ENCODE measurements around the gene HDAC4.

Gene HDAC4

GRCh38 chr2:239216614-239217273, 184.1 kb downstream of the HDAC4 start:
- DNase-seq (ENCODE audit: low read depth) = no peak

- no peak for DNase-seq (ENCODE audit: low read depth)
Measured at GRCh38 chr2:239215988-239216613, 184.7 kb downstream of the HDAC4 start.

DNA sequence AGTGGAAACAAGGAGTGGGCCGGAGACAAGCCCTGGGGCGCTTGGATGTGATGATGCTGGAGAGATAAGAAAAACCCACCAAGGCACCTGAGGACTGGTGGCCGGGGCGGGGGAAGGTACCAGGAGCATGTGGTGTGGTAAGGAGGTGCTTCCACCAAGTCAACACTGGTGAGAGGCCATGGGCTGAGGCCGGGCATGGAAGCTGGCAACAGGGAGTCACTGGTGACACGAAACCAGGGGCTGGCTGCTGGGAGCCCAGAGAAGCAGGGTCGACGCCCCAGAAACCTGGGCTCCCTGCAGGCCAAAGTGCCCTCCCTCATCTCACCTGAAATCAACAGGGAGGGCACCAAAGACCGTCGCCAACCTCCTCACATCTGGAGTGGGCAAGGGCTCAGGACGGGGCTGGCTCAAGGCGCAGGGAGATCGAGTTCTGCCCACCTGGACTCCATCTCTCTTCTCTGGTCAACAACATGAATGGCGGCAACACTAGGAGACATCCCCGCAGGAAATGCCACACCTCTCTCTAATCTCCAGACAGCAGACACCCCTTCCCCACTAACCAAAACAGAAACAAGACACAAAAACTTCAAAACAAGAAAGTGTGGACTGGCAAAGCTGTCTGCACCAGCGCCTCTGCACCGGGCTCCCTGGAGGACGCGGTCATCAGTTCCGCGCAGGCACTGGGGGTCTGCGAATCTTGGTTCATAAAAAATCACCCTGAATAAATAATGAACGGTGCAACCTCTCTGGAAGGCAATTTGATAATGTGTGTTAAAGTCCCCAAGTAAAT, 185.5 kb downstream of the HDAC4 start:
- DNase-seq (ENCODE audit: low read depth) = no peak

DNA sequence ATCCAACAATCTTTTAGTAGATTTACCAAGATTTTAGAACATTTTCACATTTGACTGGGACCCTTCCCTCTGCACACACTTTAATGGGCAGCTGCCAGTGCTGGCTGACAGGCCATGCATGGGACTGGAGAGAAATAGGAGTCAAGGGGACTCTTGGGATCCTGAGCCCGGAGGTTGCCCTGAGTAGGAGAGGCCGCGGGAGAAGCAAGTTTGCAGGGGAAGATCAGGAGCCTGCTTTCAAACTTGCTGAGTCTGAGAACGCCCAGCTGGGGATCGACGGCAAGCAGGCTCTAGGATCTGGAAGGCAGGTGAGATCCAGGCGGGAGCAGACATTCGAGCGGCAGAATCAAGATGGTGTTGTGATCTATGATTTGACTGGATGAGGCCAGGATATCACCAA, 186.1 kb downstream of the HDAC4 start:
- no peak for DNase-seq (ENCODE audit: low read depth)

- DNase-seq (ENCODE audit: low read depth) = no peak
Measured at GRCh38 chr2:239213643-239214101, 187.1 kb downstream of the HDAC4 start.

DNA sequence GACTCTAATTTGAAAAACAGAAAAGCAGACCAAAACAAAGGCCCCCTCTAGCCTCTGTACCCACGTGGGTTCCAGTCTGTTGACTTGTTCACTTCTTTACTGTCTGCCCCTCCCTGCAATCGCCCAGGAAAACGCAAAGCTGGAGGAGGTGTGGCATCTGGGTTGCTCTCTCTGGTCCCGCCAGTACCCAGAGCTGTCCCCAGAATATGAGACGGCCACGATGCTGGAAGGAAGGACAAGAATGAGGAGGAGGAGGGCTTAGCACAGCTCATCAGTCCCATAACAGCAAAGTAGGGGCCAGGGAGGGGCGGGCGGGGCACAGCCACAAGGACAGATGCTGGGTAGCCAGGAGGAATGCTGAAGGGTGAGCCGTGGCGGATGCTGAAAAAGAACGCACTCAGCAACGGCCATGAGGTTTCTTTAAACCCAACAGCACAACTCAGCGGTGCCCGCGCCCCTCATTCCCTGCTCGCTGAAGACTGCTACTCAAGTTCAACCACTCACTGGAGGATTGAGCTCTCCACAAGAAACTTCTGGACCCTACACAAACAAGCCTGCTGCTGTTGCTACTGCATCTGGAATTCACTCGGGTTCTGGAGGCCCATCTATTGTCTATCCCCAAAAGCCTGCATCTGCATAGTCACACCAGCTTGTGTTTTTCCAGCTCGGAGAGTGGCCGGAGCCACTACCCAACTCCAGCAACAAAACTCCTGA, 187.7 kb downstream of the HDAC4 start:
- no peak for DNase-seq (ENCODE audit: low read depth)

- no peak for DNase-seq (ENCODE audit: low read depth)
Measured at GRCh38 chr2:239212121-239212928, 188.5 kb downstream of the HDAC4 start.

DNA sequence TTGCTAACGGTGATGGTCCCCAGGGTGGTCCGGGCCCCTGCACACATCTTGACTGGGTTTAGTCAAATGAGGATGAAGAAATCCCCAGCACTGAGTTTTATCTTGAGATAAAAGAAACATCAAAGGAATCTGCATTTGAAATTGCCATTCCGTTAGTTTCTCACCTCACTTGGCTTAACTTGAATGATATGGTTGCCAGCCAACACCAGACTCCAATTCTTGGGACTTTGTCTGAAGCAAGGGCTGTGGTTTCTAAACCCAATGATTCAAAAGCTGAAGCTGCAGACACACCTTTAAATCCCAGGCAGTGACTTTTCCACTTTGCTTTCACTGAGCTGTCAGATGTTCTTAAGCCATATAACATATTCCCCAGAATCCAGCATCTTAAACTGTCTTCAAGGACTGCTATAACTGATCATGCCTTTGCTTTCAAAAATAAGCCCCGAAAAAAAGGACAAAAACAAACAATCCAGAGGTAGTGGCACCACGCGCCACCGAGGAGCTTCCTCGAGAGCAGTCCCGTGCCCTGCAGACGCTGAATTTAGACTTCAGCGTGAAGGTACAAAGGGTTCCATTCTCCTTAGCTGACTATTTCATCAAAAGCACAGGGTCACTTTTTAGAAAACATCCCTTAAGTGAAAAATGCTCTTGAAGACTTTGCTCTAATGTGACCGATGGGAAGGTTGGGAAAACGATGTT, 189.3 kb downstream of the HDAC4 start:
- DNase-seq (ENCODE audit: low read depth) = no peak

GRCh38 chr2:239209783-239210182, 191.0 kb downstream of the HDAC4 start:
- no peak for DNase-seq (ENCODE audit: low read depth)

DNA sequence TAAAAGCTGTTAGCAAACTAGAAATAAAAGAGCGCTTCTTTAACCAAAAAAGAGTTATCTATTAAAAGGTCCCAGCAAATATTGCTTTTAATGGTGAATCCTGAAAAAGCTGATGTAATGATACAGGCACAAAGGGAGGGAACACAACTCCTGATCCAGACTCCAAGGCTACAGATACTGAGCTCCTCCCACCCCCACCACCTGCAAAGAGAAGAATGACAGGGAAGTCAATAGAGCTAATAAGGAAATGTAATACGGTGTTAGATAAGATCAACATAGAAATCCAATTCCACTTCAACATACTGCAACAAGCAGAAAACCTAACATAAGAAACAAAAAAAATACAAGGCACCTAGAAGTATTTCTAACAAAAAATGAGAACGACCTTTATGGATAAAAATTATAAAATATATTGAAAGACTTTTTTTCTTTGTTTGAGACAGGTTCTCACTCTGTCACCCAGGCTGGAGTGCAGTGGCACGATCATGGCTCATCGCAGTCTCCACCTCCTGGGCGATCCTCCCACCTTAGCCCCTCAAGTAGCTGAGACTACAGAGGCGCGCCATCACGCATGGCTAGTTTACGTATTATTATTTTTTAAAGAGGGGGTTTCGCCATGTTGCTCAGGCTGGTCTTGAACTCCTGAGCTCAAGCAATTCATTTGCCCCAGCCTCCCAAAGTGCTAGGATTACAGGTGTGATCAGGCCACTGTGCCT, 192.2 kb downstream of the HDAC4 start:
- DNase-seq (ENCODE audit: low read depth) = no peak

GRCh38 chr2:239206851-239207250, 194.0 kb downstream of the HDAC4 start:
- DNase-seq (ENCODE audit: low read depth) = no peak

GRCh38 chr2:239206042-239206441, 194.8 kb downstream of the HDAC4 start:
- no peak for DNase-seq (ENCODE audit: low read depth)

DNA sequence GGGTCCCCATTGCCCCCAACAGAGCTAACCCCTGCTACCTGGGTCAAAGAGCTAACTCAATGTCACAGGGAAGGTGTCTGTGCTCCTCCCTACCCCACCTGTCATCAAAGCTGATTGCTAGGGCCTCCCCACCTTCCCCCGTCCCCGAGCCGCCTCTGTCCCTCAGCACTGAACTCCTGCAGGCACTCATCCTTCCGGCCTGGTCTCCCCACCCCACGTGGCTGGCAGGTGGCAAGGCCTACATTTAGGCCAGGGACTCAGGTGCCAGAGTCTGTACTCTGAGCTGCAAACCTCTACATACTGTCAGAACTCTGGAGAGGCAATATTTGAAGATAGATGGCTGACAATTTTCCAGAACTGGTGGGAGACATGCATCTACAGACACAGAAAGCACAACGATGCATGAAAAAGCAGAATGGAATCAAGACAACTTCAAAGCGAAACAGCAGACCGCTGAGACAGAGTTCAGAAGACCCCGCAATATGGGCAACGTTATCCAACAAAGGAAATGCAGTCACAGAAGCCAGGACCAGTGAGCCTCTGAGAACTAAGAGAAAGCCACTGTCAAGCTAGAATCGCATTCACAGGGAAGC, 195.8 kb downstream of the HDAC4 start:
- no peak for DNase-seq (ENCODE audit: low read depth)

DNA sequence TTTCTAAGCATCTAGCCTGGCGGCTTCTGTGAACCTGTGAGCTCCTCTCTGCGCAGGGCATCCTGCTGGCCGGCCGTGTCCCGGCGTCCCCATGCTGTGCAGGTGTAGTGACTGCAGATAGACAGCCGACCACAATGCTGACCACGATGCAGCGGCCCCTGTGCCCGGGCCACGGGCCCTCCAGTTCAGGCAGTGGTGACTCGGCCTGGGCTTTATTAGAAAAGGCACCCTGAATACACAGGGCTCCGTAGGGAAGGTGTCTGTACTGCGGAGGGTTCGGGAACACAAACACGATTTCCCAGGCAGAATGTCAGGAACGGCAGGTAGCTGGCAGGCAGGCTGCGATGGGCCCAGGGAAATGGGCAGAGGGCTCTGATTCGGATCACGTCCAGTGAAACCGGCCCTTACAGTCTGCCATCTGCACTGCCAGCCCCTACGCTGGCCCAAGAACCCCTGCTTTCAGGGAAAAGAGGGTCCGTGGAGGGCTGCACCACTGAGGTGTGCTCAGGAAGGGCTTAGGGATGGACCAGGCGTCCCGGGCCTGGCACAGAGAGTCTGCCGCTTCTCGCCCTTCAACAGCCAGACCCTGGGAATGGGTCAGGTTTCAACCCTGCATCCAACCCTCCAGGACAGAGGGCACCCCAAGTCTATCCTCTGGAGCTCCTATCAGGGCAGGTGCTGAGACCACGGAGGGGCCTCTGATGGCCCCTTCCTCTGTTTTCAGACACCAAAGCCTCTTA, 196.5 kb downstream of the HDAC4 start:
- DNase-seq (ENCODE audit: low read depth) = no peak

DNA sequence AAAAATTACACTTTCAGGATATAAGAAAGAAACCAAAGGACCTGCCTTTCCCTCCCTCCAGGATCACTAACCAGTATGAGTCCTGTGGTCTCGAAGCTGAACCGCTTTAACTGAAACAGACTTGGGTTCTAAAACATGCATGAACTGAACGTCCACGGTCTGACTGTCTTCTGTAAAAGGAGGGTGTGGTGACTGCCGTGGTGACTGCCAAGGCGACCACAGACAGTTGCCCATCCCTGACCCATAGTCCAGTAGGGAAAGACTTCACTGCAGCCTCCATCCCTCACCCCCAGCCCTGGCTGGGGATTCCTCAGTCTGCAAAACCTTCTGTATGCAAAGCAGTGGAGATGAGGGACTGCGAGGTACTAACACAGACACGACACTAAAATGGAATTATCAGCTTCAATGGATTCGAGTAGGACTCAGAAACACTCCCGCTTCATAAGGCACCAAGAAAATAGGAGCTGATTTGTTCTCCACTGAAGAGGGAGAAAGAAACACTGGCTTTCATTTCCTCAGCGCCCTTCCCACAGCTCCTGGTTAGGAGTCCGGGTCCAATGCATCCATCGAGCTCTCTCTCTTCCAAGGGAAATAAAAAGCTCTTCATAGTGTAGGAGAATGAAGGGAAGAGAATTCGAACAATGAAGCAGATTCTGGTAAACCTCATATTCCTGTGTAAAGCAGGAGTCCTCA, 197.2 kb downstream of the HDAC4 start:
- no peak for DNase-seq (ENCODE audit: low read depth)

GRCh38 chr2:239202836-239203235, 198.0 kb downstream of the HDAC4 start:
- no peak for DNase-seq (ENCODE audit: low read depth)

- no peak for DNase-seq (ENCODE audit: low read depth)
Measured at GRCh38 chr2:239202343-239202742, 198.5 kb downstream of the HDAC4 start.

DNA sequence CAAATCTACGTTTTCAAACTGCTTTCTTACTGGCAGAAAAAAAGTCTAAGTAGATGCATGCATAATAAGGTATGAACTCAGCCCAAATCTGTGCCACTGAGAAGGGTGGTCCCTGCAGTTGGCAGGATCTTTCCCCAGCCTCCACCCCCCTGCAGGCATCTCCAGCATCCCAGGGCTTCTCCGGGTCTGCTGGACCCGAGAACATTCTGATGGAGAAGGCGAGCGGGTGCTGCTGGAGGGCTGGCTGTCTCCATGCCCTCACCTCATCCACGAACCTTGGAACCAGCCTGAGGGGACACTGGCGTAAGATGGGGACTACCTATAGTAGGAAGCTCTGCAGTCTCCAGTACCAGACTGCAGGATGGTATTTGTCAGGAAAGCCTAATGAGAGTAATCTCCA, 198.9 kb downstream of the HDAC4 start:
- DNase-seq (ENCODE audit: low read depth) = no peak

GRCh38 chr2:239201531-239201876, 199.3 kb downstream of the HDAC4 start:
- no peak for DNase-seq (ENCODE audit: low read depth)
